Measurements from ENCODE around the gene SORCS2.

Gene SORCS2

DNA sequence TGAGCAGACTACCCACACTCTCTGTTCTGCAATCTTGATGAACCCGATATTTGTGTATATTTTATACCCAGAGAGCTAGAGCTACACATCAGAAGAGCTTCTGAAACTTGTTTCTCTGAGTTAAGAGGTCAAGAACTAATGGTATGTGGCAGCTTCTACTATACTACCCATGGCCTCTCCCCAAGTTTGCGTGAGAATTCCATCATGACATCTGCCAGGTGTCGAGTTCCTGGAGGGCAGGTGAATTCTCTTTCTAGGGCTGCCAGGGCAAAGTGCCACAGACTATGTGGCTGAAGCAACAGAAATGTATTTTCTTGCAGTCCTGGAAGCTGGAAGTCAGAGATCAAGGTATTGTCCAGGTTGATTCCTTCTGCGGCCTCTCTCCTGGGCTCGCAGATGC lies 4.4 kb downstream of the SORCS2 start:
- CTCF ChIA-PET: interaction anchor here (0.6 to 1.6 kb wide), 4 partner anchors 41 to 179 kb away, joined by 3 to 4 read pairs (median 4); no protein-coding TSS in a partner anchor
- H3K4me3 ChIP-seq (ENCODE audit: low read depth, low read length): no peak overlapping the region
- no peaks in the 10 kb centered on the region for H3K9me3 ChIP-seq (ENCODE audit: control insufficient read depth, insufficient read depth, low read depth, low read length)
- no peaks in the 10 kb centered on the region for H3K4me1 ChIP-seq (ENCODE audit: control insufficient read depth, insufficient read depth, low read length)
- no peak for TF ChIP-seq ZNF362 (tag by site-specific recombination; IDR thresholded peaks at IDR 0.05)
- TF ChIP-seq, protein P1, sequence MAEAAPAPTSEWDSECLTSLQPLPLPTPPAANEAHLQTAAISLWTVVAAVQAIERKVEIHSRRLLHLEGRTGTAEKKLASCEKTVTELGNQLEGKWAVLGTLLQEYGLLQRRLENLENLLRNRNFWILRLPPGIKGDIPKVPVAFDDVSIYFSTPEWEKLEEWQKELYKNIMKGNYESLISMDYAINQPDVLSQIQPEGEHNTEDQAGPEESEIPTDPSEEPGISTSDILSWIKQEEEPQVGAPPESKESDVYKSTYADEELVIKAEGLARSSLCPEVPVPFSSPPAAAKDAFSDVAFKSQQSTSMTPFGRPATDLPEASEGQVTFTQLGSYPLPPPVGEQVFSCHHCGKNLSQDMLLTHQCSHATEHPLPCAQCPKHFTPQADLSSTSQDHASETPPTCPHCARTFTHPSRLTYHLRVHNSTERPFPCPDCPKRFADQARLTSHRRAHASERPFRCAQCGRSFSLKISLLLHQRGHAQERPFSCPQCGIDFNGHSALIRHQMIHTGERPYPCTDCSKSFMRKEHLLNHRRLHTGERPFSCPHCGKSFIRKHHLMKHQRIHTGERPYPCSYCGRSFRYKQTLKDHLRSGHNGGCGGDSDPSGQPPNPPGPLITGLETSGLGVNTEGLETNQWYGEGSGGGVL (tag by site-specific recombination; IDR thresholded peaks at IDR 0.05): no peak
- TF ChIP-seq ZNF501 (tag by site-specific recombination; IDR thresholded peaks at IDR 0.05): no peak
- no peak overlapping the region for H3K27ac ChIP-seq (ENCODE audit: extremely low read depth, low read depth, low read length)
- POLR2A ChIA-PET: no interaction called here
- no peaks in the 10 kb centered on the region for H3K36me3 ChIP-seq (ENCODE audit: control insufficient read depth in 2 of 2, insufficient read depth in 1 of 2, low read length in 2 of 2)

DNA sequence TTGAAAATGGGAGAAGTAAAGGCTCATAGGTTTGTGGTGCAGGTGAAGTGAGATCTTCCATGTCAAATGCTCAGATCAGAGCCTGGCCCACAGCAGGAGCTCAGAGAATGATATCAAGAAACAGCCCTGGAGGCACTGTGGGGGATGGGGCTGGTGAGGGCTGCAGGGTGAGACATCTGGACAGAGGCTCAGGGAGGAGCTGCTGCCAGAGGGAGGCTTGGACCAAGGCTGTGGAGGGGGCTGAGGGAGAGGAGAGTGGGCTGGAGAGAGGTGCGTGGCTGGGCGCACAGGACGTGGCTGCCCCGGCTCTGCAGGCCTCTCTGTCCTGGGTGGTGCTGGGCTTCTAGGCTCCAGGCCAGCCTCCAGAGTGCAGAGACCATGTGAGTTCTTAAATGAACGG lies 5.6 kb downstream of the SORCS2 start:
- CTCF ChIA-PET: interaction anchor here (0.7 to 1.6 kb wide), 4 partner anchors 46 to 790 kb away, joined by 3 to 4 read pairs (median 4); no protein-coding TSS in a partner anchor
- POLR2A ChIA-PET: no interaction called here

GRCh38 chr4:7198440-7199128 lies 6.2 kb downstream of the SORCS2 start:
- POLR2A ChIA-PET: no interaction called here
- H3K27ac ChIP-seq (ENCODE audit: extremely low read depth, low read depth, low read length): no peak overlapping the region
- CTCF ChIA-PET: interaction anchor here (0.7 to 1.2 kb wide), 3 partner anchors 45 to 790 kb away, joined by 3 to 4 read pairs (median 4); no protein-coding TSS in a partner anchor
- H3K36me3 ChIP-seq (ENCODE audit: control insufficient read depth in 2 of 2, insufficient read depth in 1 of 2, low read length in 2 of 2): no peaks in the 10 kb centered on the region
- no peak overlapping the region for H3K4me3 ChIP-seq (ENCODE audit: low read depth, low read length)
- no peaks in the 10 kb centered on the region for H3K4me1 ChIP-seq (ENCODE audit: control insufficient read depth, insufficient read depth, low read length)
- H3K9me3 ChIP-seq (ENCODE audit: control insufficient read depth, insufficient read depth, low read depth, low read length): no peaks in the 10 kb centered on the region
- TF ChIP-seq, protein P2, sequence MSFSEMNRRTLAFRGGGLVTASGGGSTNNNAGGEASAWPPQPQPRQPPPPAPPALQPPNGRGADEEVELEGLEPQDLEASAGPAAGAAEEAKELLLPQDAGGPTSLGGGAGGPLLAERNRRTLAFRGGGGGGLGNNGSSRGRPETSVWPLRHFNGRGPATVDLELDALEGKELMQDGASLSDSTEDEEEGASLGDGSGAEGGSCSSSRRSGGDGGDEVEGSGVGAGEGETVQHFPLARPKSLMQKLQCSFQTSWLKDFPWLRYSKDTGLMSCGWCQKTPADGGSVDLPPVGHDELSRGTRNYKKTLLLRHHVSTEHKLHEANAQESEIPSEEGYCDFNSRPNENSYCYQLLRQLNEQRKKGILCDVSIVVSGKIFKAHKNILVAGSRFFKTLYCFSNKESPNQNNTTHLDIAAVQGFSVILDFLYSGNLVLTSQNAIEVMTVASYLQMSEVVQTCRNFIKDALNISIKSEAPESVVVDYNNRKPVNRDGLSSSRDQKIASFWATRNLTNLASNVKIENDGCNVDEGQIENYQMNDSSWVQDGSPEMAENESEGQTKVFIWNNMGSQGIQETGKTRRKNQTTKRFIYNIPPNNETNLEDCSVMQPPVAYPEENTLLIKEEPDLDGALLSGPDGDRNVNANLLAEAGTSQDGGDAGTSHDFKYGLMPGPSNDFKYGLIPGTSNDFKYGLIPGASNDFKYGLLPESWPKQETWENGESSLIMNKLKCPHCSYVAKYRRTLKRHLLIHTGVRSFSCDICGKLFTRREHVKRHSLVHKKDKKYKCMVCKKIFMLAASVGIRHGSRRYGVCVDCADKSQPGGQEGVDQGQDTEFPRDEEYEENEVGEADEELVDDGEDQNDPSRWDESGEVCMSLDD (tag by site-specific recombination; IDR thresholded peaks at IDR 0.05): no peak
- no peak for TF ChIP-seq ZNF513 (tag by site-specific recombination; IDR thresholded peaks at IDR 0.05)
- TF ChIP-seq PRDM10 (tag by site-specific recombination; IDR thresholded peaks at IDR 0.05): no peak
- TF ChIP-seq ZFHX2 (tag by site-specific recombination; conservative IDR thresholded peaks at IDR 0.05): no peak
- no peak for TF ChIP-seq GLI4 (tag by site-specific recombination; IDR thresholded peaks at IDR 0.05)
- no peak for TF ChIP-seq ZNF175 (tag by site-specific recombination; IDR thresholded peaks at IDR 0.05)

More for the DNA sequence above, 5.6 kb downstream of the SORCS2 start:
- Histone ChIP-seq H3K36me3 (ENCODE audit: control insufficient read depth in 2 of 2, insufficient read depth in 1 of 2, low read length in 2 of 2) (no peaks in the 10 kb centered on the region), H3K9me3 (ENCODE audit: control insufficient read depth, insufficient read depth, low read depth, low read length) (no peaks in the 10 kb centered on the region), H3K27ac (ENCODE audit: extremely low read depth, low read depth, low read length) (no peak overlapping the region), H3K4me1 (ENCODE audit: control insufficient read depth, insufficient read depth, low read length) (no peaks in the 10 kb centered on the region), H3K4me3 (ENCODE audit: low read depth, low read length) (no peak overlapping the region)
- TF ChIP-seq ZNF473 (tag by site-specific recombination; IDR thresholded peaks at IDR 0.05) (no peak), ZNF658 (tag by site-specific recombination; IDR thresholded peaks at IDR 0.05) (no peak), ZNF169 (tag by site-specific recombination; IDR thresholded peaks at IDR 0.05) (no peak), ZNF155 (tag by site-specific recombination; IDR thresholded peaks at IDR 0.05) (no peak), SCRT1 (tag by site-specific recombination; IDR thresholded peaks at IDR 0.05; ENCODE audit: borderline replicate concordance) (no peak), ZNF140 (tag by site-specific recombination; IDR thresholded peaks at IDR 0.05) (no peak), ZNF366 (tag by site-specific recombination; conservative IDR thresholded peaks at IDR 0.05) (no peak), ZNF76 (tag by site-specific recombination; IDR thresholded peaks at IDR 0.05; ENCODE audit: borderline replicate concordance, low read depth) (no peak), ZNF677 (tag by site-specific recombination; IDR thresholded peaks at IDR 0.05) (no peak), ZFHX2 (tag by site-specific recombination; conservative IDR thresholded peaks at IDR 0.05) (no peak), ZNF248 (tag by site-specific recombination; IDR thresholded peaks at IDR 0.05) (no peak), EGR2 (tag by site-specific recombination; IDR thresholded peaks at IDR 0.05; ENCODE audit: low read depth) (no peak), ZNF157 (tag by site-specific recombination; IDR thresholded peaks at IDR 0.05) (no peak), SALL2 (tag by site-specific recombination; IDR thresholded peaks at IDR 0.05; ENCODE audit: borderline replicate concordance) (no peak), ZNF10 (tag by site-specific recombination; IDR thresholded peaks at IDR 0.05) (no peak), ZNF501 (tag by site-specific recombination; IDR thresholded peaks at IDR 0.05) (no peak), ZNF544 (tag by site-specific recombination; IDR thresholded peaks at IDR 0.05) (no peak)
- TF ChIP-seq, protein P3, sequence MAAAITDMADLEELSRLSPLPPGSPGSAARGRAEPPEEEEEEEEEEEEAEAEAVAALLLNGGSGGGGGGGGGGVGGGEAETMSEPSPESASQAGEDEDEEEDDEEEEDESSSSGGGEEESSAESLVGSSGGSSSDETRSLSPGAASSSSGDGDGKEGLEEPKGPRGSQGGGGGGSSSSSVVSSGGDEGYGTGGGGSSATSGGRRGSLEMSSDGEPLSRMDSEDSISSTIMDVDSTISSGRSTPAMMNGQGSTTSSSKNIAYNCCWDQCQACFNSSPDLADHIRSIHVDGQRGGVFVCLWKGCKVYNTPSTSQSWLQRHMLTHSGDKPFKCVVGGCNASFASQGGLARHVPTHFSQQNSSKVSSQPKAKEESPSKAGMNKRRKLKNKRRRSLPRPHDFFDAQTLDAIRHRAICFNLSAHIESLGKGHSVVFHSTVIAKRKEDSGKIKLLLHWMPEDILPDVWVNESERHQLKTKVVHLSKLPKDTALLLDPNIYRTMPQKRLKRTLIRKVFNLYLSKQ (tag by site-specific recombination; IDR thresholded peaks at IDR 0.05; ENCODE audit: borderline replicate concordance): no peak

Measured in HEK293 (cell line).